Left renal pelvis (tissue), 4 donors: ENCODE results near the gene PARVB. TPM values are rescaled to one million over a fixed set of nuclear protein-coding genes. Genes with fewer than 3 reads are reported as not detected.

Experiments used
- DNase-seq, 4 donors: peaks; one replicate each; pipeline ENCODE4 v3.0.0-alpha.2; 2013; ENCODE audit warnings: low read depth in 4 of 4, low spot score in 3 of 4
- polyA plus RNA-seq, 4 donors: library from polyadenylated mRNA; unstranded; fragments of 120-200 nt; gene quantifications; one replicate each; pipeline ENCODE4 v1.2.1, GENCODE V29; 2013; ENCODE audit not compliant: insufficient read length in 4 of 4

The PARVB gene, protein sequence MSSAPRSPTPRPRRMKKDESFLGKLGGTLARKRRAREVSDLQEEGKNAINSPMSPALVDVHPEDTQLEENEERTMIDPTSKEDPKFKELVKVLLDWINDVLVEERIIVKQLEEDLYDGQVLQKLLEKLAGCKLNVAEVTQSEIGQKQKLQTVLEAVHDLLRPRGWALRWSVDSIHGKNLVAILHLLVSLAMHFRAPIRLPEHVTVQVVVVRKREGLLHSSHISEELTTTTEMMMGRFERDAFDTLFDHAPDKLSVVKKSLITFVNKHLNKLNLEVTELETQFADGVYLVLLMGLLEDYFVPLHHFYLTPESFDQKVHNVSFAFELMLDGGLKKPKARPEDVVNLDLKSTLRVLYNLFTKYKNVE
- 10 to 100 TPM; 14.6 to 24.2 (median 20.2) TPM for polyA plus RNA-seq

- no peak for DNase-seq
Measured at GRCh38 chr22:44024288-44024921, at the start of gene PARVB. PARVB (plus strand) TSS chr22:44024302; CDS start chr22:44024340, 38 bp downstream.

GRCh38 chr22:43975041-43975440, 49.1 kb upstream of the PARVB start:
- no peak for DNase-seq

- no peak for DNase-seq
Measured at GRCh38 chr22:43976861-43977795, 47.0 kb upstream of the PARVB start.

GRCh38 chr22:43978558-43978957, 45.5 kb upstream of the PARVB start:
- DNase-seq = no peak

DNA sequence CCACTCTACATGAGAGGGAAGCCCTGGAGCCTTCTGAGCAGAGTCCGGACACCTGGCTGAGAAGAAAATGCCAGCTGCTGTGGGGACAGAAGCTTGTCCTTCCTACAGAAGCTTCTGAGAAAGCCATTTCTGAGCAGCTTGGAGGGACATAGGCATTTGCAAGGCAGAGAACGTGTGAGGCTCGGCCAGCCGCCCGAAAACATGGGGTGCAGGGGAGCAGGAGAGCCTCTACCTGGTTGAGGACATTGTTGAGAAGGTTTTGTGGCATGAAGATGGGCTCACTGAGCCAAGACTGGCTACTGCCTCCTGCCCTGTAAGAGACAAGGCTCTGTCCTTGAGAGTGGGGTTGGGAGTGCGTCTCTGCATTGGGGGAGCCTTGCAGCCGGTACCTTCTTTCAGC, 43.5 kb upstream of the PARVB start:
- no peak for DNase-seq

- no peak for DNase-seq
Measured at GRCh38 chr22:43980996-43981395, 43.1 kb upstream of the PARVB start.

DNA sequence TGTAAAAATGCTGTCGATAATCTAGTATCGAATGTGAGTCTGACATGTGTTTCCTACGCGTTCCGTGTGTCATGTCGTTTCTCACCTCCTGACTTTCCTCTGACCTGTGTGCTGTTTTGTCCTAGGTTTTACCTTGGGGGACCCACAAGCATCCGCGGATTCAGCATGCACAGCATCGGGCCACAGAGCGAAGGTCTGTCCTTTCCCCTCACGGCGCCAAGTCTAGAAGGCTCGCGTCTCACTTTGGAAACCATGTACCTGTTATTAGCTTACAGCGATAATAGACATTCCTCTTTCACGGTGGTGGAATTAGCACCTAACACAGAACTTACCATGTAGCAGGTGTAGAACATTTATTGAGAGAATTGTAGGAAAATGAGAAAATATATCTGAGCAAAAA, 40.3 kb upstream of the PARVB start:
- DNase-seq = no peak

DNA sequence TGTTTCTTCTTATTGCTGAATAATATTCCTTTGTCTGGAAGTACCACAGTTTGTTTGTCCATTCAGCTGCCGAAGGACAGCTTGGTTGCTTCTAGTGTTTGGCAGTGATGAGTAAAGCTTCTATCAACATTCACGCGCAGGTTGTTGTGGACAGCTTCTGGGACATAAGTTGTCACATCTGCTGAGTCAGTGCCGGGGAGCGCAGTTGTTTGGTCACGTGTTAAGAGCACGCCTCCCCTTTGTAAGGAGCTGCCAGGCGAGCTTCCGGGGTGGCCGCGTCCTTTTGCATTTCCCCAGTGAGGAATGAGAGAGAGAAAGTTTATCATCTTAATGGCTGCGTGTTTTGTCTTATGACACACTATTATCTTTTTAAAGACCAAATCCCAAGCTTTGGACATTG, 38.6 kb upstream of the PARVB start:
- no peak for DNase-seq

DNA sequence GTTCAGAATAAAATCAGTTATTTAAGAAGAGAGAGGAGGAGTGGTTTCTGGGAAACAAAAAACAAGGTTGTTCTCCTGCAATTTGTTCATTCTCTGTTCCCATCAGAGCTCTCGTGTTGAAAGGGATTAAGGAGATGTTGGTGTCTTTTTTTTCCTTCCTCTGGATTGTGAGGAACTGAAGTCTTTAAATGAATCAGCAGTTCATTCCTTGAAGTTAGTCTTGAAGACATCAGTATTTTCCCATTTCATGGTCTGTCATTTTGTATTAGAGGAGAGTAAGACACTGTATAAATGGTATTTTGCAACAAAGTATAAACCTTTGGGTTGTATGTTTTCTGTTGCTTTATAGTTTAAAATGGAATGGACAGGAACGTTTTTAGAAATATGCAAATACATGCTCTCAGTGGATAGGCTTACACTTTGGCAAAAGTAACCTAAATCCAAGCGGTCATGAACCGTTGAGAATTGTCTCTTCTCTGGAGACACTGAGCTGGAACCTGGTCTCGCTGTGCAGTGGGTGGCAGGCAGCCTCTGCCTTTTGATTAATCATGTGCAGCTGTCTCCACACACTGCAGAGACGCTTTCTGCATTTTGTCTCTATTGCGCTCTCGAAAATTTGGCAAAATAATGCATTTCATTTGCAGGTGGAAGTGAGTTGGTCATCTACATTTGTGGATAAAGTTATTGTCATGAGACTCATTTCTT, 35.8 kb upstream of the PARVB start:
- no peak for DNase-seq

- DNase-seq = no peak
Measured at GRCh38 chr22:43988960-43989359, 35.1 kb upstream of the PARVB start.

GRCh38 chr22:43990044-43990443, 34.1 kb upstream of the PARVB start:
- no peak for DNase-seq

GRCh38 chr22:43991316-43992020, 32.6 kb upstream of the PARVB start:
- DNase-seq = no peak

DNA sequence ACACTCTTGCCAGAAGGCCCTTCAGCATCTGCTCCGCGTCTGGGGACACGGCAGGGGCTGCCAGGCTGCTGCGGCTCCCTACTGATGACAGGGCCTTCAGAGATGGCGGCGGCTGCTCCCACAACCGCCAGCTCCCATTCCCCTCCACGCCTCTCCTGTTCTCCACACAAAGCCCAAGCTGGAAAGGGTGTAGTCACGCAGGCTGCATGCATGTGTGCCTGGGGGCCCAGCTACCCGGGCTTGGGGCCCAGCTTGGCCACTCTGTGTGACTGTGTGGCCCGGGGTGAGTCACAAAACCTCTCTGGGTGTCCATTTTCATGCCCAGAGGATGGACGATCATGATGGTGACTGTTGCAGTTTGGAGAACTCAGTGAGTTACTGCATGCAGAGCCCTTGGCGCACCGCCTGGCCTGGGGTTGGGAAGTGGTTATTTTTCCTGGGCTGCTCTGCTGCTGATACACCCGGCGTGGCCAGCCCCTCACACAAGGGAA, 31.7 kb upstream of the PARVB start:
- no peak for DNase-seq

GRCh38 chr22:43993072-43993760, 30.9 kb upstream of the PARVB start:
- no peak for DNase-seq

DNA sequence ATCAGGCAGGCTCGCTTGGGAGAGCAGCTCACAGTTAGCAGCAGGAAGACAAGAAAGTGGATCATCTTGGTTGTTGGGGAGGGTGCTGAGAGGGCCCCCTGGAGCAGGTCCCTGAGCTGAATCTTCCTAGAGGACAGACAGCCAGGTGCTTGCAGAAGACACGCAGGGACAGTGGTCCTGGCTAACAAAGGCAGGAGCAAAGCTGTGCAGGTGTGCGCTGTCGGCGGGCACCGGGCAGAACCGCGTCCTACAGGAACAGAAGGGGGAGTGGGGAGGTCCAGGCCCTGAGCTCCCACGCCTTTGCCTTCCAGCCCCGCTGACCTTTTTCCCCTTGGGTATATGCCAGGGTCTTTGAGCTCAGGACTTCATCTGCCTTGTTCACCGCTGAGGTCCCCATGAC, 30.1 kb upstream of the PARVB start:
- DNase-seq = no peak

- DNase-seq = no peak
Measured at GRCh38 chr22:43994416-43994815, 29.7 kb upstream of the PARVB start.

DNA sequence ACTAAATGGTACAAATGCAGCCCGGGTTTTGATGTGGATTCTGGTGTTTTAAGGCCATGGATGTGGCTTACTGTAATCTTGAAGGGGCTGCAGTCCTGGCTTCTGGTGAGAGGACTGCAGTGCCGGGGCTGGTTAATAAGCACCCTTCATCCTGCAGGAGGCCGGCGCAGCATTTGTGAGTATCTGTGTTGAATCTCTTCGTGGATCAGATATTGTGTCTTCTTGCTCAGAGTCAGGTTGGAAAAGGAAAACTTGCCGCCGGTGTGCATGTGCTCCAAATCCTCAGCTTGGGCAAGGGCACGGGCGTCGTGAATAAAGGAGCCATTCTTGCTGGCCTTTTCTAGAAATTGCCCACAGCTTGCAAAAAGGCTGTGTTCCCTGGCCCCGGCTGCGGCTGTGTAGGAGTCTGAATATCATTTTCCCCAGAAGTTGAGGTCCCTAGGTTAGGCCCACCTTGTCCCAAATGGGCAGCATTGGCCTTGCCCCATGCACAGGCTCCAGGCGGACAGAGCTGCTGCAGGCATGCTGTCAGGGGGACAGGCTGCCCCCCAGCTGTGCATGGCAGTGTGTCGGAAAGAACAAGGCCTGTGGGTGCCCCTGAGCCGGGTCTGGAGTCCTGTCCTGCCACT, 28.9 kb upstream of the PARVB start:
- DNase-seq = no peak

- no peak for DNase-seq
Measured at GRCh38 chr22:43995798-43996169, 28.3 kb upstream of the PARVB start.
